ENCODE measurements around the gene TMEM175. TPM values are rescaled to one million over a fixed set of nuclear protein-coding genes. Genes with fewer than 3 reads are reported as not detected.
"Not testable (repeated sequence)": the region's sequence is repeated elsewhere in the genome, so short reads cannot be mapped to it uniquely, and the experiment has no call there.

Gene TMEM175
- polyA plus RNA-seq, 10 donors: 14.4 to 22.1 (median 17.0) TPM

- no peak for DNase-seq
Observed at GRCh38 chr4:914531-914930, 17.7 kb upstream of the TMEM175 start.

GRCh38 chr4:915041-915474, 17.2 kb upstream of the TMEM175 start:
- no peak for DNase-seq

GRCh38 chr4:915595-915994, 16.7 kb upstream of the TMEM175 start:
- DNase-seq: peak in 1 of 3 donors; percentile 31

GRCh38 chr4:917466-917865, 14.8 kb upstream of the TMEM175 start:
- DNase-seq: no peak

- no peak for DNase-seq
Observed at GRCh38 chr4:917992-918391, 14.3 kb upstream of the TMEM175 start.

- not testable (repeated sequence) for DNase-seq
Observed at GRCh38 chr4:918591-918990, 13.7 kb upstream of the TMEM175 start.

- DNase-seq: not testable (repeated sequence)
Observed at GRCh38 chr4:919004-919680, 13.1 kb upstream of the TMEM175 start.

- DNase-seq: no peak
Observed at GRCh38 chr4:921830-922331, 10.4 kb upstream of the TMEM175 start.

- DNase-seq: no peak
Observed at GRCh38 chr4:924107-925096, 7.9 kb upstream of the TMEM175 start.

GRCh38 chr4:925171-925570, 7.1 kb upstream of the TMEM175 start:
- no peak for DNase-seq

- no peak for DNase-seq
Observed at GRCh38 chr4:925771-926500, 6.3 kb upstream of the TMEM175 start.

GRCh38 chr4:926538-926937, 5.7 kb upstream of the TMEM175 start:
- no peak for DNase-seq

- not testable (repeated sequence) for DNase-seq
Observed at GRCh38 chr4:927566-927965, 4.7 kb upstream of the TMEM175 start.

GRCh38 chr4:929096-929765, 3.0 kb upstream of the TMEM175 start:
- no peak for DNase-seq

- DNase-seq: no peak
Observed at GRCh38 chr4:930028-930551, 2.2 kb upstream of the TMEM175 start.

- no peak for DNase-seq
Observed at GRCh38 chr4:930827-931193, 1.4 kb upstream of the TMEM175 start.

- DNase-seq: peak in 1 of 3 donors; percentile 28
Observed at GRCh38 chr4:931194-931959, 883 bp upstream of the TMEM175 start.

- no peak for DNase-seq
Observed at GRCh38 chr4:932713-933070, 432 bp downstream of the TMEM175 start.

- DNase-seq: not testable (repeated sequence)
Observed at GRCh38 chr4:939508-939907, 7.2 kb downstream of the TMEM175 start.

All from muscle of back (tissue), 11 donors.